ENCODE results near the gene KLRC3.

KLRC3 gene

DNA sequence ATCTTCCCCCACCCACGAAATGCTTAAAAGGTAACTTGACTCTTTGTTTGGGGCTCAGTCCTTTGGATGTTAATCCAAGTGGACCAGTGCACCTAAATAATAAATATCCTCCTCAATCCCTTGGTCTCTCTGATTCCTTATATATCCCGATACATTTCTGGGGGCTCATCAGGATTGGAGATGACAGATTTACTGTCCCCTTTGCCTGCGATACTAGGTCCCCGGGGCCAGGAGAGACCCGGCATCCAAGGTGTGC, 56.8 kb downstream of the KLRC3 start:
- H3K36me3 ChIP-seq (ENCODE audit: insufficient read depth, low read length), result no peaks in the 10 kb centered on the region
- TF ChIP-seq, protein P1, sequence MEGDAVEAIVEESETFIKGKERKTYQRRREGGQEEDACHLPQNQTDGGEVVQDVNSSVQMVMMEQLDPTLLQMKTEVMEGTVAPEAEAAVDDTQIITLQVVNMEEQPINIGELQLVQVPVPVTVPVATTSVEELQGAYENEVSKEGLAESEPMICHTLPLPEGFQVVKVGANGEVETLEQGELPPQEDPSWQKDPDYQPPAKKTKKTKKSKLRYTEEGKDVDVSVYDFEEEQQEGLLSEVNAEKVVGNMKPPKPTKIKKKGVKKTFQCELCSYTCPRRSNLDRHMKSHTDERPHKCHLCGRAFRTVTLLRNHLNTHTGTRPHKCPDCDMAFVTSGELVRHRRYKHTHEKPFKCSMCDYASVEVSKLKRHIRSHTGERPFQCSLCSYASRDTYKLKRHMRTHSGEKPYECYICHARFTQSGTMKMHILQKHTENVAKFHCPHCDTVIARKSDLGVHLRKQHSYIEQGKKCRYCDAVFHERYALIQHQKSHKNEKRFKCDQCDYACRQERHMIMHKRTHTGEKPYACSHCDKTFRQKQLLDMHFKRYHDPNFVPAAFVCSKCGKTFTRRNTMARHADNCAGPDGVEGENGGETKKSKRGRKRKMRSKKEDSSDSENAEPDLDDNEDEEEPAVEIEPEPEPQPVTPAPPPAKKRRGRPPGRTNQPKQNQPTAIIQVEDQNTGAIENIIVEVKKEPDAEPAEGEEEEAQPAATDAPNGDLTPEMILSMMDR (conservative IDR thresholded peaks at IDR 0.05; ENCODE audit: low read length), result no peak
- TF ChIP-seq EZH2phosphoT487 (IDR thresholded peaks at IDR 0.05; ENCODE audit: borderline replicate concordance), result no peak
- H2AFZ ChIP-seq (ENCODE audit: low read length), result no peak overlapping the region
- H3K9me3 ChIP-seq (ENCODE audit: insufficient read depth, low read depth, low read length), result no peaks in the 10 kb centered on the region
- no peaks in the 10 kb centered on the region for H3F3A ChIP-seq (ENCODE audit: low read depth)
- H3K27me3 ChIP-seq (ENCODE audit: insufficient read depth, low read length, poor library complexity, severe bottlenecking), result no peaks in the 10 kb centered on the region
- no peaks in the 10 kb centered on the region for H3K79me2 ChIP-seq (ENCODE audit: insufficient read depth, low read length)
- H3K9ac ChIP-seq (ENCODE audit: low read depth, low read length, poor library complexity, severe bottlenecking), result peak overlapping the region; percentile 89
- H3K9me2 ChIP-seq (replicated peaks; ENCODE audit: low read depth, low read length), result no peaks in the 10 kb centered on the region
- H4K20me1 ChIP-seq (ENCODE audit: insufficient read depth, low read length, poor library complexity, severe bottlenecking), result no peaks in the 10 kb centered on the region
- H3K4me1 ChIP-seq (ENCODE audit: insufficient read depth, low read length, poor library complexity, severe bottlenecking), result peaks cover 52% of the 10 kb centered on the region
- H3K4me2 ChIP-seq (ENCODE audit: low read depth, low read length, poor library complexity, severe bottlenecking), result peak overlapping the region; percentile 73
- H3K4me3 ChIP-seq (ENCODE audit: low read length, poor library complexity, severe bottlenecking), result peak overlapping the region; percentile 86

DNA sequence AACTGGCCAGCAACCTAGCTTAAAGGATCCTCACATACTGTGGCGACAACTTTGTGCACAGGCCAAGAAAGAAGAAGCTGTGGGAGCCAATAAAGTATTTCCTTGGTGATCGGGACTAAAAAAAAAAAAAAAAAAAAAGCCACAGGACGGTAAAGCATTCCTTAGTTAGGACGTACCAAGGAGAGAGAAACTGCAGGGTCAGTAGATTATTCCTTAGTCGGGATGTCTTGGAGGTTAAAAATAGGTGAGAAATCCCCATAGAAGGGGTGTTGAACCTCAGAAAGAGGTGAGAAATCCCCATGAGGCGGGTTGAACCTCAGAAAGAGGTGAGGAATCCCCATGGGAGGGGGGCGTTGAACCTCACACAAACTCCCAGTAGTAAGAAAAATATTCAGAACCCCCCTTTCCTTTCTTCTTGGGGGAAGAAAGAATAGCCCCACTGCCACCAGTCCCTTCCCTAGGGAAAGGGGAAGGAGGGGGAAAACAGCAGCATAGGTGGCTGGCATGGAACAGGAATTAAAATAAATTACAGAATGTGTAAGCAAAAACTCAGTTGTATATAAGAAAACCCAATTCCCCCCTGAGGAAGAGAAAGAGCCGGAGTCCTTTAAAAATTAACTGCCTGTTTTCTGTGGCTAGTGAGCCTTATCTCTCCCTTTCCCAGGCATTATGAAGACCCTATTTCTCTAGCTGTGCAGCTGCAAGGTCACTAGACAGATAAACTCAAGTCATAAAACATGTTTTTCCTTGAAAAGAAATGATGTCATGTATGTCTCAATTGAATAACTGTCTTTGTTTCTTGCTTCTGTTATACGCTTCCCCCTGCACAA, 57.4 kb downstream of the KLRC3 start:
- no peaks in the 10 kb centered on the region for H4K20me1 ChIP-seq (ENCODE audit: insufficient read depth, low read length, poor library complexity, severe bottlenecking)
- no peak overlapping the region for H2AFZ ChIP-seq (ENCODE audit: low read length)
- no peaks in the 10 kb centered on the region for H3K79me2 ChIP-seq (ENCODE audit: insufficient read depth, low read length)
- H3K9me2 ChIP-seq (replicated peaks; ENCODE audit: low read depth, low read length), result no peaks in the 10 kb centered on the region
- peak overlapping the region; percentile 86 for H3K4me3 ChIP-seq (ENCODE audit: low read length, poor library complexity, severe bottlenecking)
- no peaks in the 10 kb centered on the region for H3K27me3 ChIP-seq (ENCODE audit: insufficient read depth, low read length, poor library complexity, severe bottlenecking)
- H3K9me3 ChIP-seq (ENCODE audit: insufficient read depth, low read depth, low read length), result no peaks in the 10 kb centered on the region
- no peaks in the 10 kb centered on the region for H3K36me3 ChIP-seq (ENCODE audit: insufficient read depth, low read length)
- H3F3A ChIP-seq (ENCODE audit: low read depth), result no peaks in the 10 kb centered on the region
- TF ChIP-seq, protein P1 (conservative IDR thresholded peaks at IDR 0.05; ENCODE audit: low read length), result no peak
- TF ChIP-seq EZH2phosphoT487 (IDR thresholded peaks at IDR 0.05; ENCODE audit: borderline replicate concordance), result no peak
- peak overlapping the region; percentile 73 for H3K4me2 ChIP-seq (ENCODE audit: low read depth, low read length, poor library complexity, severe bottlenecking)
- peaks cover 55% of the 10 kb centered on the region for H3K4me1 ChIP-seq (ENCODE audit: insufficient read depth, low read length, poor library complexity, severe bottlenecking)
- peak overlapping the region; percentile 89 for H3K9ac ChIP-seq (ENCODE audit: low read depth, low read length, poor library complexity, severe bottlenecking)

DNA sequence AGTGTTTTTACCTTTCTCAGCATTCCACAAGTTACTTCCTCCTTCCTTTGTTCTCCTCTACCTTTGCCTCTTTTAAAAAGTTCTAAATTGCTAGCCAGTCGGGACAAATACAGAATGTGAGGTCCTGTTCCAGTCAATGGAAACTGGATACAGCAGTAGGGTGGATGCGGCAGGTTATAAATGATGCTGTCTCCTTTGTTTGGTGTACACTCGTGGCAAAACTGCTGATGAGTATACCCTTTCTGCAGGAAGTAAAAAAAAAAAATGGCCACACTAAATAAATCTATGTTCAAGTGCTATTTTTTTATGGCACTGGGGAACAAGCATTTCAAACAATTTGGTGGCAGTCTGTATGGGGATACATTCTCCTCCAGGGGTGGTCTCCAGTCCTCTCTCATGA, 58.1 kb downstream of the KLRC3 start:
- peak overlapping the region; percentile 86 for H3K4me3 ChIP-seq (ENCODE audit: low read length, poor library complexity, severe bottlenecking)
- no peaks in the 10 kb centered on the region for H3K9me2 ChIP-seq (replicated peaks; ENCODE audit: low read depth, low read length)
- TF ChIP-seq EZH2phosphoT487 (IDR thresholded peaks at IDR 0.05; ENCODE audit: borderline replicate concordance), result no peak
- TF ChIP-seq, protein P1 (conservative IDR thresholded peaks at IDR 0.05; ENCODE audit: low read length), result no peak
- H3F3A ChIP-seq (ENCODE audit: low read depth), result no peaks in the 10 kb centered on the region
- H3K9me3 ChIP-seq (ENCODE audit: insufficient read depth, low read depth, low read length), result no peaks in the 10 kb centered on the region
- peak overlapping the region; percentile 73 for H3K4me2 ChIP-seq (ENCODE audit: low read depth, low read length, poor library complexity, severe bottlenecking)
- no peaks in the 10 kb centered on the region for H3K36me3 ChIP-seq (ENCODE audit: insufficient read depth, low read length)
- H4K20me1 ChIP-seq (ENCODE audit: insufficient read depth, low read length, poor library complexity, severe bottlenecking), result no peaks in the 10 kb centered on the region
- peak overlapping the region; percentile 89 for H3K9ac ChIP-seq (ENCODE audit: low read depth, low read length, poor library complexity, severe bottlenecking)
- H3K79me2 ChIP-seq (ENCODE audit: insufficient read depth, low read length), result no peaks in the 10 kb centered on the region
- no peak overlapping the region for H2AFZ ChIP-seq (ENCODE audit: low read length)
- peaks cover 55% of the 10 kb centered on the region for H3K4me1 ChIP-seq (ENCODE audit: insufficient read depth, low read length, poor library complexity, severe bottlenecking)
- H3K27me3 ChIP-seq (ENCODE audit: insufficient read depth, low read length, poor library complexity, severe bottlenecking), result no peaks in the 10 kb centered on the region

All from Loucy (cell line).